Stimulated activated naive CD8-positive, alpha-beta T cell treated with anti-CD3 and anti-CD28 coated beads, Interleukin-15, Interleukin-2, amounts not matched to agents 100 ng/mL and 50 ng/mL, for 24 hours (primary cell): ENCODE data around the gene SAMD4A.

Source experiments
- H3K27ac Mint-ChIP-seq: one replicate; pipeline ENCODE4 v1.8.0; 2021; ENCODE audit warnings: mild to moderate bottlenecking, mixed read lengths
- H3K27me3 Mint-ChIP-seq: one replicate; pipeline ENCODE4 v1.8.0; 2021; ENCODE audit warnings: mixed read lengths
- H3K36me3 Mint-ChIP-seq: one replicate; pipeline ENCODE4 v1.8.0; 2021; ENCODE audit warnings: low read depth, mixed read lengths
- H3K4me1 Mint-ChIP-seq: one replicate; pipeline ENCODE4 v1.8.0; 2021; ENCODE audit warnings: low read depth, mixed read lengths
- H3K4me3 Mint-ChIP-seq: one replicate; pipeline ENCODE4 v1.8.0; 2021; ENCODE audit warnings: mild to moderate bottlenecking, mixed read lengths
- H3K9me3 Mint-ChIP-seq: one replicate; pipeline ENCODE4 v1.8.0; 2021; ENCODE audit warnings: mixed read lengths

The SAMD4A gene, protein sequence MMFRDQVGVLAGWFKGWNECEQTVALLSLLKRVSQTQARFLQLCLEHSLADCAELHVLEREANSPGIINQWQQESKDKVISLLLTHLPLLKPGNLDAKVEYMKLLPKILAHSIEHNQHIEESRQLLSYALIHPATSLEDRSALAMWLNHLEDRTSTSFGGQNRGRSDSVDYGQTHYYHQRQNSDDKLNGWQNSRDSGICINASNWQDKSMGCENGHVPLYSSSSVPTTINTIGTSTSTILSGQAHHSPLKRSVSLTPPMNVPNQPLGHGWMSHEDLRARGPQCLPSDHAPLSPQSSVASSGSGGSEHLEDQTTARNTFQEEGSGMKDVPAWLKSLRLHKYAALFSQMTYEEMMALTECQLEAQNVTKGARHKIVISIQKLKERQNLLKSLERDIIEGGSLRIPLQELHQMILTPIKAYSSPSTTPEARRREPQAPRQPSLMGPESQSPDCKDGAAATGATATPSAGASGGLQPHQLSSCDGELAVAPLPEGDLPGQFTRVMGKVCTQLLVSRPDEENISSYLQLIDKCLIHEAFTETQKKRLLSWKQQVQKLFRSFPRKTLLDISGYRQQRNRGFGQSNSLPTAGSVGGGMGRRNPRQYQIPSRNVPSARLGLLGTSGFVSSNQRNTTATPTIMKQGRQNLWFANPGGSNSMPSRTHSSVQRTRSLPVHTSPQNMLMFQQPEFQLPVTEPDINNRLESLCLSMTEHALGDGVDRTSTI

DNA sequence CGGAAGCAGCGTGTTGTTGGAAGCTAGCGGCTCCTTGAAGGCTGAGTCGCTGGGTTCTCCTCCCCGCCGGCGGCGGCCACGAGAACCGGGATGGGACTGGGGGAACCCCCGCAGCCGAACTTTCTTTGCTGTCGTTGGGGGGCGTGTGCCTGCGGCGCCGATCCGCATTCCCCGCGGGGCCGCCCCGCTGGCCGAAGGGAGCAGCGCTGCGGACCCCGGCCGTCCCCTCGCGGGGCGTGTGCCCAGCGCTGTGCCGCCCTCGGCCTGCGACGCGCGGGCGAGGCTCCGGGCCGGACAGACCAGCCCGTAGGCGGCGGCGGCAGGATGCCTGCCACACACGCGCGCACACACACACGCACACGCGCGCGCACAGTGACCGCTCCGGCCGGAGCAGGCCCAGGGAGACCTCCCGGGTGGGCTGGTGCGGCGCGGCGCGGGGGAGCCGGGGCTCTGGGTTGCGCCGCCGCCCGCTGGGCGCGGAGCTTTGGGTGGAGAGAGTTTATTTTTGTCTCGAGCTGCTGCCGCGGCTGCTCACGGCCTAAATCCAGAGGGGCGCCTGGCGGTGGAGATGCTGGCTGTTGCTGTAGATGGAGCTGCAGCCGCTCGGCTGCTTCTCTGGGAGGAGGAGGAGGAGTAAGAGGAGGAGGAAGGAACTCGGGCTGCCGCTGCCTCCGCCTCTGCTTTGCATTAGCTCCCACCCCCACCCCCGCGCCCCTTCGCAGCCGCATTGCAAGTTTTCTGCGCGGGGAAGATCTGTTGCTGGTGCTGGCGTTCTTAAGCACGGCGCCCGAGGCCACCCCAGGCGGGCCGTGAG lies at the start of gene SAMD4A:
SAMD4A (plus strand) TSS at position 719 of the 814 bp plus-strand sequence. CDS start 789 bp downstream, outside the sequence.
- H3K27me3 Mint-ChIP-seq = peaks cover 10% of the 10 kb centered on the region
- H3K4me3 Mint-ChIP-seq = peak within 1 kb of the TSS; percentile 95
- H3K4me1 Mint-ChIP-seq = peaks cover 20% of the 10 kb centered on the region
- H3K27ac Mint-ChIP-seq = peak within 1 kb of the TSS; percentile 82
- no peaks in the 10 kb centered on the region for H3K9me3 Mint-ChIP-seq
- H3K36me3 Mint-ChIP-seq = peaks cover 4% of the 10 kb centered on the region

DNA sequence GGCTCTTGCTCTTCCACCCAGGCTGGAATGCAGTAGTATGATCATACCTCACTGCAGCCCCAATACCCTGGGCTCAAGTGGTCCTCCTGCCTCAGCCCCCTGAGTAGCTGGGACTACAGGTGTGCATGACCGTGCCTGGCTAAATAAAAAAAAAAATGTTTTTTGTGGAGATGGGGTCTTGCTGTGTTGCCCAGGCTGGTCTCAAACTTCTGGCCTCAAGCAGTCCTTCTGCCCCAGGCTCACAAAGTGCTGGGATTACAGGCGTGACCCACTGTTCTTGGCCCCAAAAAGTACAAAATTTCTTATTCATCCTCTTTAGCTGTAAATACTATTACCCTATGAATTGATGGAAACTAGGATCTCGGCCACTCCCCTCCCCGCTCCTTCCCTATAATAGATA lies 42.5 kb upstream of the SAMD4A start:
- no peaks in the 10 kb centered on the region for H3K9me3 Mint-ChIP-seq
- no peaks in the 10 kb centered on the region for H3K27me3 Mint-ChIP-seq
- no peak overlapping the region for H3K27ac Mint-ChIP-seq
- H3K4me3 Mint-ChIP-seq = no peak overlapping the region
- peaks cover 39% of the 10 kb centered on the region for H3K36me3 Mint-ChIP-seq
- no peaks in the 10 kb centered on the region for H3K4me1 Mint-ChIP-seq

DNA sequence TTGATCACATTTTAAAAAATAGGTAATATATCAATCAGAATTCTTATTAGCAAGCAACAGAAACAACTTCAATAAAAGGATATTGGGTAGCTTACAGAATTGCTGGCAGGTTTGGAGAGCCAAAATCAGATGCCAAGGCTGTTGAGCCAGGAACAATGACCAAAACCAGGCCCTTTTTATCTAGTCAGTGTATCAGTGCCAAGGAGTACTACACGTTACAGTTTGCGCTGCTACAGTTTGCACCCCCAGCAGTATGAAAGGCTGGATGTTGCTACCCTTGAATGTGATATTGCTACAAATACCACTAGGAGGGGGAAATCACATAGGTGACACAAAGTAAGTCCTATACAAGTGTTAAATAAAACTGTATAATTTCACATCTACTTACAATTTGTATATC lies 38.0 kb upstream of the SAMD4A start:
- Mint-ChIP-seq H3K9me3 (no peaks in the 10 kb centered on the region), H3K4me3 (no peak overlapping the region), H3K36me3 (peaks cover 21% of the 10 kb centered on the region), H3K27me3 (no peaks in the 10 kb centered on the region), H3K27ac (no peak overlapping the region), H3K4me1 (peaks cover 3% of the 10 kb centered on the region)

DNA sequence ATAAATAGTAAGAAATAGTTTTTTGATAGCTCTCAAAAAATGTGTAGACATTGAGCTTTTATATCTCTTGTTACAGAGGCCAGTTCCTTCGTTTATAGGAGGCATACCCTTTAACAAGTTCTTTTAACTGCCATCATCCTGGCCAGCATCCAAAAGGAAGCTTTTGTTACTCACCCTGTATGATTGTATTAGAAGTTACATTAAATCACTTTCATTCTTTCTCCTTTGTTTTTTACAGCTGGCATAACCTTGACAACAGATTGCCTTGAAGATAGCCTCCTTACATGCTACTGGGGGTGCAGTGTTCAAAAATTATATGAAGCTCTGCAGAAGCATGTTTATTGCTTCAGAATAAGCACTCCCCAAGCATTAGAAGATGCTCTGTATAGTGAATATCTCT lies 37.1 kb upstream of the SAMD4A start:
- Mint-ChIP-seq H3K4me3 (no peak overlapping the region), H3K36me3 (peaks cover 18% of the 10 kb centered on the region), H3K9me3 (no peaks in the 10 kb centered on the region), H3K4me1 (peaks cover 3% of the 10 kb centered on the region), H3K27me3 (no peaks in the 10 kb centered on the region), H3K27ac (no peak overlapping the region)

DNA sequence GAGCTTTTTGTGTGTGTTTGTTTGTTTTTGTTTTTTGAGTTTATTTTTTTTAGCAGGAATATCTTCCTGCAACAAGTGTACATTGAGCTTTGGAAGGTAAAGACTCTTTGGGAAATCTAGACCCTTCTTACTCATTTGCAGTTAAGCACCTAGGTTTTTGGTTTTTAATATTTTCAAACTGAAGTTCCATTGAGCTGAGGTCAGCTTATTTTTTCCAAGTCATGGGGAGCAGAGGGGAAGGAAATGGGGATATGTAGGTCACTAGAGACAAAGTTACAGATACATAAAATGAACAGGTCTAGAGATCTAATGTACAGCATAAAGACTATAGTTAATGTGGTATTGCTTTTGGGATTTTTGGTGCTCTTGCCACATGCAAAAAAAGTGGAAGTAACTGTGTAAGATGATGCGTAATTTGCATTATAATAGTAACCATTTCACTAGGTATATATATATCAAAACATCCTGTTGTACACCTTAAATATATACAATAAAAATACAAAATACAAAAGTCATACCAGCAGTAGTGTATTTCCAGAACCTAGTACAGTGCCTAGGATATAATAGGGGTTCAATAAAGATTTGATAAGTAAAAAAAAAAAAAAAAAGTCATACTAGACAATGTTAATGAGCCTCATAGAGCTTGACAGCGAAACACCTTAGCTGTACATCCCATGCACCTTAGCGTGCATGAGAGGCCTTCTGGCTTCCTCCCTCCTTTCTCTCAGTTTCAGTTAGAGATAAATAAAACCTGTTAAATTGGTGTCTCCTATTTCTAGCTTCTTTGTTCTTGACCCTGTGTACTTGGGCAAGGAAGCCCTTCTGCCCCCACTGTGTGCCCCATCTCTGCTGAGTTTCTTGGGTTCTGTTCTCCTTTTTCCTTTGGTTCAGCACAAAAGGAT lies 34.6 kb upstream of the SAMD4A start:
- H3K36me3 Mint-ChIP-seq = peaks cover 11% of the 10 kb centered on the region
- peaks cover 3% of the 10 kb centered on the region for H3K4me1 Mint-ChIP-seq
- no peak overlapping the region for H3K4me3 Mint-ChIP-seq
- no peaks in the 10 kb centered on the region for H3K9me3 Mint-ChIP-seq
- no peaks in the 10 kb centered on the region for H3K27me3 Mint-ChIP-seq
- H3K27ac Mint-ChIP-seq = no peak overlapping the region

DNA sequence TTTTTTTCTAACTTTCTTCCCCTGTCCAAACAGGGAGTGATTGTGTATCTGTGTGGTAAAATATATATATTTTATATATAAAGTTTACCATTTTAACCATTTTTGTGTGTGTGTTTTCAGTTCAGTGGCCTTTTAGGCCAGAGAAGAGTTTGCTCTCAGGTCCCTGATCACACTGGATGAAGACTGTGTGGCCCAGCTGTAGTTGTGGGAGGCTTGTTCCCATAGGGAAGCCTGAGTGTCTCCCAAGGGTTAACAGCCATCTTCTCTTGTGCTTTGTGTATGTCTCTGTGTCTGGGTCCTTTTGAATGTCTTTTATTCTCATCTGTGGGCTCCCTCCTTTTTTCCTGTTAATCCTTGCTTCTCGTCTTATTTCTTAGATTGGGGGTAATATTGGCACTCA lies 33.8 kb upstream of the SAMD4A start:
- Mint-ChIP-seq H3K27me3 (no peaks in the 10 kb centered on the region), H3K36me3 (peaks cover 5% of the 10 kb centered on the region), H3K27ac (no peak overlapping the region), H3K4me1 (peaks cover 3% of the 10 kb centered on the region), H3K4me3 (no peak overlapping the region), H3K9me3 (no peaks in the 10 kb centered on the region)

DNA sequence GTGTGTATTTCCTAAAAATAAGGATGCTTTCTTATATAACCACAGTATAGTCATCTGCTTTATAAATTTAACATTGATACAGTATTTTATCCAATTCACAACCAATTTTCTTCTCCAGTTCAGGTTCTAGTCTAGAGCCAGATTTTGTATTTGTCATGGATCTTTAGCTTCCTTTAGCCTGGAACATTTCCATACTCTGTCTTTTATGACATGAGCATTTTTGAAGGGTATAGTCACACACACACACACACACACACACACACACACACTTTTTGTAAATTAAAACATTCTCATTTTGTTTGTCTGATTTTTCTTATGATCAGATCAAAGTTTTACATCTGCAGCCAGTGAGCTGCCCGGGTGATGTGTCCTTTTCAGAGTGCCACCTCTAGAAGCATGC lies 31.8 kb upstream of the SAMD4A start:
- H3K4me1 Mint-ChIP-seq = peaks cover 3% of the 10 kb centered on the region
- no peaks in the 10 kb centered on the region for H3K27me3 Mint-ChIP-seq
- H3K36me3 Mint-ChIP-seq = no peaks in the 10 kb centered on the region
- H3K27ac Mint-ChIP-seq = no peak overlapping the region
- H3K4me3 Mint-ChIP-seq = no peak overlapping the region
- no peaks in the 10 kb centered on the region for H3K9me3 Mint-ChIP-seq

DNA sequence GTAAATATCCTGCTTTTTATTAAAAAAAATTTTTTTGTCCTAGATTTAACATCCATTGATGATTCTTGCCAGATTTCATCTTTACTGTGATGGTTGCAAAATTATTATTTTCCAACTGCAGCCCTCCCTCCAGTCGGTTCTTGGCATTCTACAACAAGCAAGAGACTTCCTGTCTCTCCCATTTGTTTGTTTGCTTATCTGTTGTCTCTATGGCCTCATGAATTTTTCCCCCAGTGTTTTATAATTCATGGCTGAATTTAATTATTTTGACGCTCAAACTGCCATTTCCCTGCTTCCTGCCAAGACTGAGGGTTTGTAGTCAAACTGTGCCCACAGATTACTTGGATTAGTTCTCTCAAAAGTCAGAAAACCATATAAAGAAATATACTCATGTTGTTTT lies 31.3 kb upstream of the SAMD4A start:
- no peaks in the 10 kb centered on the region for H3K27me3 Mint-ChIP-seq
- H3K9me3 Mint-ChIP-seq = no peaks in the 10 kb centered on the region
- H3K4me3 Mint-ChIP-seq = no peak overlapping the region
- no peaks in the 10 kb centered on the region for H3K36me3 Mint-ChIP-seq
- H3K27ac Mint-ChIP-seq = no peak overlapping the region
- H3K4me1 Mint-ChIP-seq = peaks cover 3% of the 10 kb centered on the region

DNA sequence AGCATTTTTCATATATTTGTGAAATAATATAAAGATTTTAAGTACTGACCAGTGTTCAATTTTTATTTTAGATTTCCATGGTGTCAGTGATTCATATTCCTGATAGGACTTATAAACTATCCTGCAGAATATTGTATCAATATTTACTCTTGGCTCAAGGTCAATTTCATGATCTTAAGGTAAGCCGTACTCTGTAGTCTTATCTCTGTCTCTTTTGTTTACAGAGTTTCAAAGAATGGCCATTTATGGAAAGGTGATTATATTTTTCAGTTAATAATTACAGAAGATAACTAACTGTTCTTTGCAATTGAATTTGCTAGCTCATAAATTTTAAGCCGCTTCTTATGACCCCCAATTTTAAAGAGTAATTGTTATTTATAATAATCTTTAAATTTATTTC lies 29.3 kb upstream of the SAMD4A start:
- H3K4me3 Mint-ChIP-seq = no peak overlapping the region
- no peaks in the 10 kb centered on the region for H3K27me3 Mint-ChIP-seq
- H3K4me1 Mint-ChIP-seq = peaks cover 2% of the 10 kb centered on the region

DNA sequence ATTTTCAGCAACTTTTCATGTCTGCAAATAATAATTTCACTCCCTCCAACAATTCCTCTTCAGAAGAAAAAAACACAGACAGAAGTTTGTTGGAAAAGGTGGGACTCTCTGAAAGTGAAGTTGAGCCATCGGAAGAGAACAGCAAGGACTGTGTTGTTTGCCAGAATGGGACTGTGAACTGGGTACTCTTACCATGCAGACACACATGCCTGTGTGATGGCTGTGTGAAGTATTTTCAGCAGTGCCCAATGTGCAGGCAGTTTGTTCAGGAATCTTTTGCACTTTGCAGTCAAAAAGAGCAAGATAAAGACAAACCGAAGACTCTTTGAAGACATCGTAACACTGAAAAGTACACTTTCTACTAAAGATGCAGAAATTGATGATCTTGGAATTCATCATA lies 28.9 kb upstream of the SAMD4A start:
- H3K36me3 Mint-ChIP-seq = no peaks in the 10 kb centered on the region
- no peak overlapping the region for H3K27ac Mint-ChIP-seq
- no peak overlapping the region for H3K4me3 Mint-ChIP-seq
- H3K4me1 Mint-ChIP-seq = no peaks in the 10 kb centered on the region
- no peaks in the 10 kb centered on the region for H3K9me3 Mint-ChIP-seq
- no peaks in the 10 kb centered on the region for H3K27me3 Mint-ChIP-seq

More for the DNA sequence above, 29.3 kb upstream of the SAMD4A start:
- Mint-ChIP-seq H3K27ac (no peak overlapping the region), H3K9me3 (no peaks in the 10 kb centered on the region), H3K36me3 (no peaks in the 10 kb centered on the region)

DNA sequence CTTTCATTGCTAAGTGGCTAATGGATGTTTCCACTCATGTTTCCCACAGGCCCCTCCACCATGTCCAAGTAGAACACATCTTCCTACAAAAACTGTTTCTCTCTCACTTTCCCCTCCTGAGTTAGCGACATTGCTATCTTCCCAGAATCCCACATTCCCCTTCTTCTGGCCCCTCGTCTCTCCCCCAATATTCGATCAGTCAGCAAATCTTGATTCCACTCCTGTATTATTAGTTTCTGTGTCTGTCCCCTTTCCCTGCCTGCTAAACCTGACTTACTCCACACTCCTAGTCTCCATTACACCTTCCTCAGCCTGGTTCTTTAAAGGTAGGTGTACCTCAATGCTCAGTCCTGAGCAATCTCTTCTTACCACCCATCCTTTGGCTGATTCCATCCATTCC lies 19.3 kb upstream of the SAMD4A start:
- Mint-ChIP-seq H3K36me3 (no peaks in the 10 kb centered on the region), H3K27me3 (no peaks in the 10 kb centered on the region), H3K4me1 (no peaks in the 10 kb centered on the region), H3K4me3 (no peak overlapping the region), H3K27ac (no peak overlapping the region), H3K9me3 (no peaks in the 10 kb centered on the region)

DNA sequence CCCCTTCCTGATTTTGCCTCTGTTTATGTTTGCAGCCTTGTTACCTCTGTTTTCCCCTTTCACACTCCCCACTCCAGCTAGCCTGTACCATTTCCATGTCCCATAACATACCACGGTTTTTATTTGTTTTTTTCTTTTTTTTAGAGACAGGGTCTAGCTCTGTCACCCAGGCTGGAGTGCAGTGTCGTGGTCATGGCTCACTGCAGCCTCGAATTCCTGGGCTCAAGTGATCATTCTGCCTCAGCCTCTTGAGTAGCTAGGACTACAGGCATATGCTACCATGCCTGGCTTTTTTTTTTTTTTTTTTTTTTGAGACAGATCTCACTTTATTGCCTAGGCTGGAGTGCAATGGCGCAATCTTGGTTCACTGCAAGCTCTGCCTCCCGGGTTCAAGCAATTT lies 18.4 kb upstream of the SAMD4A start:
- H3K27ac Mint-ChIP-seq = no peak overlapping the region
- H3K27me3 Mint-ChIP-seq = no peaks in the 10 kb centered on the region
- H3K36me3 Mint-ChIP-seq = no peaks in the 10 kb centered on the region
- H3K4me1 Mint-ChIP-seq = no peaks in the 10 kb centered on the region
- no peak overlapping the region for H3K4me3 Mint-ChIP-seq
- H3K9me3 Mint-ChIP-seq = no peaks in the 10 kb centered on the region

DNA sequence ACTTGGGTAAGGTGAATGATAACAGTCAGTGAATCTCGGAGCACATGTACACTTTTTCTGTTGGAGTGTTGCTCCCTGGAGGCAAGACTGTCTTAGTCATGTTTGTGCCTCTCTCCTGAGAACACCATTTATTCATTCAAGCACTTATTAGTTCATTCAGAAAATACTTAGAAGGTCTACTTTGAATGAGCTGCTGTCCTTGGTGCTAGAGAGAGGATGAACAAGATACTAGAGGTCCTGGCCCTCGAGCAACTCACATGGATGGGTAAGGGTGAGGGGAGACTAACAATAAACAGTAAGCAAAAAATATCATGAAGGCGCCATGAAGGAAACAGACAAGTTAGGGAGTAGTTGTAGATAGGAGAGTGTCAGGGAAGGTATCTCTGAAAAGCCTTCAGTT lies 17.1 kb upstream of the SAMD4A start:
- Mint-ChIP-seq H3K4me3 (no peak overlapping the region), H3K27ac (no peak overlapping the region), H3K36me3 (no peaks in the 10 kb centered on the region), H3K27me3 (no peaks in the 10 kb centered on the region), H3K4me1 (no peaks in the 10 kb centered on the region), H3K9me3 (no peaks in the 10 kb centered on the region)

DNA sequence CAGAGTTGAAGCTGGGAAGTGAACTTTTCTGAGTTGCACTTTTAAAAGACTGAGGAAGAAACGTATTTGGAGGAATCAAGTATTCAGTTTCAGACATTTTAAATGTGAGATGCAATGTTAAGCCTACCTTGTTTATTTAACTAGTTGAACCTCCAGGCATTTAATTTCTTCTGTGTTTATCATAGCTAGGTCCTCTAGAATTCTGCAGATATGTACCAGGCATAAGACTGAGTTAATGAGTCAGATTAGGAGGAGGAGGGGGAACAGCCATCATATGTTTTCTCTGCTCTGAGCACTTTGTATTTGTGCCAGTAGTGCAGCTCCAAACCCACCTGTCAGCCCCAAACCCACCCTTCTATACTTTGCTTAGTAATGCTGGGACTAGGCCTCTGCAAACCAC lies 16.4 kb upstream of the SAMD4A start:
- no peak overlapping the region for H3K4me3 Mint-ChIP-seq
- no peaks in the 10 kb centered on the region for H3K4me1 Mint-ChIP-seq
- no peaks in the 10 kb centered on the region for H3K36me3 Mint-ChIP-seq
- H3K9me3 Mint-ChIP-seq = no peaks in the 10 kb centered on the region
- H3K27ac Mint-ChIP-seq = no peak overlapping the region
- no peaks in the 10 kb centered on the region for H3K27me3 Mint-ChIP-seq
